Measurements from ENCODE around the gene SERPINA12. TPM values are rescaled to one million over a fixed set of nuclear protein-coding genes. Genes with fewer than 3 reads are reported as not detected.

SERPINA12 gene
- total RNA-seq, 1 donor from 2014 or later, result not detected

DNA sequence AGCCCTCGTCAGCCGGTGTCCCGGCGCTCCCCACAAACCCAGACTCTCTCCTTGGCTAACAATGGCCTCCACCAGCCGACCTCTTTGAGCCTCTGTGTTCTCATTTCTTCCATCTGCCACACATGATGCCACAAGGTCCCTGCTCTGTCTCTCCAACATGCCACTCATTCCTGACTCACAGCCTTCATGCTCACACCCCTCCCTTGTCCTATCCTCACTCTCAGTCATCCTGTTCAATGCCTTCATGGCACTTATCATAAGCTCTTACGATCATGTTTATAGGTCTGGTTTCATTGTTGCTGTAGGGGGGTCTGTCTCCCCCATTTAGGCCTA, 47.1 kb downstream of the SERPINA12 start:
- Histone ChIP-seq H3K27me3 (ENCODE audit: control insufficient read depth, insufficient read depth, low read length) (no peaks in the 10 kb centered on the region), H3K36me3 (ENCODE audit: control insufficient read depth, insufficient read depth, low read length) (no peaks in the 10 kb centered on the region), H3K4me3 (ENCODE audit: low read depth, low read length) (no peak overlapping the region)
- DNase-seq (ENCODE audit: low read depth), result no peak
- TF ChIP-seq, protein P1, sequence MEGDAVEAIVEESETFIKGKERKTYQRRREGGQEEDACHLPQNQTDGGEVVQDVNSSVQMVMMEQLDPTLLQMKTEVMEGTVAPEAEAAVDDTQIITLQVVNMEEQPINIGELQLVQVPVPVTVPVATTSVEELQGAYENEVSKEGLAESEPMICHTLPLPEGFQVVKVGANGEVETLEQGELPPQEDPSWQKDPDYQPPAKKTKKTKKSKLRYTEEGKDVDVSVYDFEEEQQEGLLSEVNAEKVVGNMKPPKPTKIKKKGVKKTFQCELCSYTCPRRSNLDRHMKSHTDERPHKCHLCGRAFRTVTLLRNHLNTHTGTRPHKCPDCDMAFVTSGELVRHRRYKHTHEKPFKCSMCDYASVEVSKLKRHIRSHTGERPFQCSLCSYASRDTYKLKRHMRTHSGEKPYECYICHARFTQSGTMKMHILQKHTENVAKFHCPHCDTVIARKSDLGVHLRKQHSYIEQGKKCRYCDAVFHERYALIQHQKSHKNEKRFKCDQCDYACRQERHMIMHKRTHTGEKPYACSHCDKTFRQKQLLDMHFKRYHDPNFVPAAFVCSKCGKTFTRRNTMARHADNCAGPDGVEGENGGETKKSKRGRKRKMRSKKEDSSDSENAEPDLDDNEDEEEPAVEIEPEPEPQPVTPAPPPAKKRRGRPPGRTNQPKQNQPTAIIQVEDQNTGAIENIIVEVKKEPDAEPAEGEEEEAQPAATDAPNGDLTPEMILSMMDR (IDR thresholded peaks at IDR 0.05; ENCODE audit: insufficient read depth, low read length, poor library complexity, severe bottlenecking), result no peak

DNA sequence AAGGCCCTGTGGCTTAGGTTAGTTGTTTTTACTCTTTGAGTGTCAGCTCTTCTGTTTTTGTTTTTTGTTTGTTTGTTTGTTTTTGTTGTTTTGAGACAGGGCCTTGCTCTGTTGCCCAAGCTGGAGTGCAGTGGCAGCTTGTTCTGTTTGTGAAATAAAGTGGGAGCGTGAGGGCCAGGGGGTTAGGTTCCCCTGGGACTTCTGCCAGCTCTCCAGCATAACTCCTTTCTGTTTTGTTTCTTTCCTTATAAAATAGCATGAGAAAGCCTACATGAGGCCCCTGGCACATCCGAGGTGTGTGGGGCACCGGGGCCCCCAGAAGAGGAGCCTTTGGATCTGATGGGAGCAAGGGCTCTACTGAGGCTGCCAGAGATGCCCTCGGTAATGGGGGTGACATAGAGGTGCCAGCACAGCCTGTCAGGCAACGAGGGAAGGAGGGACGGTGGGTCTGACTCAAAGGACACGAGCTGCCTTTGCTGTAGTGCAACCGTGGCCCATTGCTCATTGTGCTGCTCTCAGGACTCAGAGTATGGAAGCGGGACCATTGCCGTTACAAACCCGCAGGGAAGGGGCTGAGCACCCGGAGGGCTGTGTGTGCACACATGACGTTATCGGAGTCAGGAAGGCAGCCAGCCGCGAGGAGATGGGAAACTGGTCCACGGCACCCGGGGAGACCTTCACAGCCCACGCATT, 47.6 kb downstream of the SERPINA12 start:
- TF ChIP-seq, protein P1 (IDR thresholded peaks at IDR 0.05; ENCODE audit: insufficient read depth, low read length, poor library complexity, severe bottlenecking), result no peak
- Histone ChIP-seq H3K36me3 (ENCODE audit: control insufficient read depth, insufficient read depth, low read length) (no peaks in the 10 kb centered on the region), H3K27me3 (ENCODE audit: control insufficient read depth, insufficient read depth, low read length) (no peaks in the 10 kb centered on the region), H3K4me3 (ENCODE audit: low read depth, low read length) (no peak overlapping the region)
- DNase-seq (ENCODE audit: low read depth), result no peak

DNA sequence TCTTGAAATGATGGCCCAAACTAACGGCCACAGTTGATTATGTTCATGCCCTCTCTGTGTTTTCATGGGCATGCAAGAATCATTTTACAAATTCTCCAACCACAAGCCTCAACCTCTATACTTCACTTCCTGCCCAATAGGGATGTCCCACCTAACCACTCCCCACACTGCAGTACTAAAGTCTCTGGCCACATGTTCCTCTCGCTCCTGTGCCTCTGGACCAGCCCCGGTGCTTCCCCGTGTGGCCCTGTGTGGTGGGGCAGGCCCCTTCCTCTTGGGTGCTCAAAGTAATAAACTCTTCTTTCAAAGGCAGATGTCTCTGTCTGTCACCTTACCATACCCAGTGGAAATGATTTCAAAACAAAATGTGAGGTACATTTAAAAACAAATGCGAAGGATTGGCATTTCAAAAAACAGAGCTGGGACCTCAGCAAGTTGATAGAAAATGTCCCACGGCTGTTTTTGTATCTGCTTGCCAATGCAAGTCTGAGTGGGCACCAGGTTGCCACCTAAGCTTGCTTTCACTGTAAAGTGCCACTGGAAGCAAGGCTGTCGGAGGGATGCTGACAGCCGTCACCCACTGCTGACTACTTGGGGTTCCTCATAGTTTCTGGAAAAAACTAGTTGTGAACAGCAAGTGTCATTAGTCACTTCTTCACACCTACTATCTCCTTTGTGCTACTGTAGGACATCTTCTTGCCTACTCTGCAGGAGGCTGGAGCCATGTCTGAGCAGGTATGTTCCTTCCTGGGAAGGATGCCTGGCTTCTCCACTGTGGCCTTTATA, 48.4 kb downstream of the SERPINA12 start:
- no peaks in the 10 kb centered on the region for H3K27me3 ChIP-seq (ENCODE audit: control insufficient read depth, insufficient read depth, low read length)
- TF ChIP-seq, protein P1 (IDR thresholded peaks at IDR 0.05; ENCODE audit: insufficient read depth, low read length, poor library complexity, severe bottlenecking), result no peak
- no peak for DNase-seq (ENCODE audit: low read depth)
- H3K36me3 ChIP-seq (ENCODE audit: control insufficient read depth, insufficient read depth, low read length), result no peaks in the 10 kb centered on the region
- H3K4me3 ChIP-seq (ENCODE audit: low read depth, low read length), result no peak overlapping the region

DNA sequence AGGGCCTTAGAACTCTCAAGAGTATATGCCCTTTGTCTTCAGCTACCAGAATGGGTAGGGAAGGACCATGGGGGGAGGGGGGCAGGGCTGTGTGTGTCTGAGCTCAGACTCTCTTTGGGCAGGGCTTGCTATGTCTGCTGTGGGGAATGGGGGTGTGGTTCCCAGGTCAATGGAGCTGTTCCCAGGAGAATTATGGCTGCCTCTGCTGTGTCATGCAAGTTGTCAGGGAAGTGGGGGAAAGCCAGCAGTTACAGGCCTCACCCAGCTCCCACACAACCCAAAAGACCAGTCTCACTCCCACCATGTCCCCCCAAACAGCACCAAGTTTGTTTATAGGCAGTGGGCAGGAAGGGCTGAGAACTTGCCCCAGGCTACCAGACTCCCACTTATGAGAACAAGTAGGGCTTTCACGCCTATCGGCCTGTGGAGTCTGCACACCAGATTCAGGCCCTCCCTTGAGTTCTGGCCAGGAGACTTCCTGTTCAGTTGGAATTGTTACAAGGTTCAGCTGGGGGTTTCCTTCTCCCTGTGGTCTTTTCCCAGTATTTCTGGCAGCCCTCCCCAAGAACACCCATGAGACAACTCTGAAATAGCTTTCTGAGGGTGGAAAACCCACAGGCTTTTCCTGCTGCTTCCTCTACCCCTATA, 50.6 kb downstream of the SERPINA12 start:
- Histone ChIP-seq H3K4me3 (ENCODE audit: low read depth, low read length) (no peak overlapping the region), H3K36me3 (ENCODE audit: control insufficient read depth, insufficient read depth, low read length) (no peaks in the 10 kb centered on the region), H3K27me3 (ENCODE audit: control insufficient read depth, insufficient read depth, low read length) (no peaks in the 10 kb centered on the region)
- TF ChIP-seq, protein P1 (IDR thresholded peaks at IDR 0.05; ENCODE audit: insufficient read depth, low read length, poor library complexity, severe bottlenecking), result no peak
- DNase-seq (ENCODE audit: low read depth), result no peak

DNA sequence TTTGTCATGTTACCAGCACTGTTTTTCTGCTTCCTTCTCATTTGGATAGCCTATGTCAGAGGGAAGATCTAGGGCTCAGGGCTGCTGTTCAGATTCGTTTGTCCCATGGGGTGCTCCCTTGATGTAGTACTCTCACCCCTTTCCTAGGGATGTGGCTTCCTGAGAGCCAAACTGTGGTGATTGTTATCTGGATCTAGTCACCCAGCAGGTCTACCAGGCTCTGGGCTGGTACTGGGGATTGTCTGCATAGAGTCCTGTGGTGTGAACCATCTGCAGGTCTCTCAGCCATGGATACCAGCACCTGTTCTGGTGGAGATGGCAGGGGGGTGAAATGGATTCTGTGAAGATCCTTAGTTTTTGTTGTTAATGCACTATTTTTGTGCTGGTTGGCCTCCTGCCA, 51.2 kb downstream of the SERPINA12 start:
- TF ChIP-seq, protein P1 (IDR thresholded peaks at IDR 0.05; ENCODE audit: insufficient read depth, low read length, poor library complexity, severe bottlenecking), result no peak
- no peak for DNase-seq (ENCODE audit: low read depth)
- Histone ChIP-seq H3K27me3 (ENCODE audit: control insufficient read depth, insufficient read depth, low read length) (no peaks in the 10 kb centered on the region), H3K4me3 (ENCODE audit: low read depth, low read length) (no peak overlapping the region), H3K36me3 (ENCODE audit: control insufficient read depth, insufficient read depth, low read length) (no peaks in the 10 kb centered on the region)

All from kidney epithelial cell (primary cell).